ENCODE measurements around the gene TTC3.
A peak's percentile ranks its signal among the peaks of the same experiment; 100 is the strongest.
"Not testable (repeated sequence)": the region's sequence is repeated elsewhere in the genome, so short reads cannot be mapped to it uniquely, and the experiment has no call there.

TTC3 gene

DNA sequence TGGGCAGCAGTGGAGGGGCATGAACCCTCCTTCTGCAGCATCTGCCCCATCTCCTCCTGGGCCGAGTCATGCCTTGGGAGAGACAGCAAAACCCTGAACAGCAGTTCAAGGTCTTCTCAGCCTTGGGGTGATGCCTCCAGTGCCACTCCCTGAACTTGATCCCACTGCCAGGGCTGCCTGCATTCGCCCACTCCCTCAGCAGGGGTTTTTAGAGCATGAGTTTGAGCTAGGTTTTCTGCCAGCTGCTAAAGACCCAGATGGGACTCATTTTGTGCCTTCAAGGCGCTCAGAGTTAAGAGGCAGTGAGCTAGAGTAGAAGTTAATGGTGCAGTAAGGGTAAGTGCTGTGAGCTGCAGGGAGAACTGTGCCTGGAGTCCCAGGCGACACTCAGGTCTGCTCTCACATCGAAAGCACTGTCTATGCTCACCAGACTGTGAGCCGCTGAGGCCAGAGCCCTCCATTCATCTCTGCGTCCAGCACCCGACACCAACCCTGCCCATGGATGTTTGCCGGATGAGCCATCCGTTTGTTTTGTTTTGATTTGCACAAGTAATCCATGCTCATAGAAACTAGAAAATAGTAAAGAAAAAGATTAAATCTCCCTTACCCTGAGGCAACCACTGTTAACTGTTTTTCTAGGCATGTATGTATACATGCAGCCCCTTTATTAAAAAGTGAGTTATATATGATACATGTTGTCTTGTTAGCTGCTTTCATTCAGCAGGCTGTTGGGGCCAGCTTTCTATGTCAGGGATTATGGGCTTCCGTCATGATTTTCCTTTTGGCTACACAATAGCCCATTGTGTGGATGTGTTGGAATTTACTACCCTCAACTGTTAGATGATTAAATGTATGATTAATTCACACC is 126.2 kb downstream of the TTC3 start:
- no peak for DNase-seq

DNA sequence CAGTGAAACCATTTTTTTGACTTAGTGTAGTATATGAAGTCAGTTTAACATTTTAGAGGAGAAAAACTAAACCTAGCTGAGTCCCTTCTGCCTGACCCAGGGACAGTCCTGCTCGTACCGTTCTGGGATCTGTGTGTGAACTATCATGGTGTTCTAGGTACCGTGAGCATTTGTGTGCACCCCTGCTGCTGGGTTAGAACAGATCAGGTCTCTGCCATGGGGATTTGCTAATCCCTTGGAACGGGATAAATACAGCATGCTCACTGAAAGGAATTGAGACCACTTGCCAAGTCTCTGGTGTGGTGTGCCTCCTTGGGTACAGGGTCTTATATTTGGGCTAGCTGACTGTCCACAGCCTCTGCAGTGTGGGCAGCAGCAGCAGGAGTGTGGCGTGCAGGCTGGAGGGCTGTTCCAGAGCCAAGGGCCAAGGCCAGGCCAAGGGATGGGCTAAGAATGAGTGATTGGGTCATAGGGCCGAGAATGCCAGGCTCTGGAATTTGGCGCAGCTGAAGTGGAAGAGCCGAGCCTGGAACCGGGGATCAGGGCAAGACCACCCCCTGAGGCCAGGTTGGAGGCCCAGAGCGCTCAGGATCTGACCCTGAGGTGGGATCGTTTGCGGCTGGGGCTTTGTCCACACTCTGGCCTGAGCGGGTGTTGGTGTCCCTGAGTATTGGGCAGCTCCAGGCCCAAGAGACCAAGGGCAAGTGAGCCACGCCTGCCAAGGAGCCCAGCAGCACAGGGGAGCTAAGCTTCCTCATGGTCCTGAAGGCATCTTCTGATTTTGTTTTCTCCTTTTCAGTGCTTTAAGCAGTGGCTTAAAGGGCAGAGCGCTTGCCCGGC is 127.8 kb downstream of the TTC3 start:
- DNase-seq, result no peak

DNA sequence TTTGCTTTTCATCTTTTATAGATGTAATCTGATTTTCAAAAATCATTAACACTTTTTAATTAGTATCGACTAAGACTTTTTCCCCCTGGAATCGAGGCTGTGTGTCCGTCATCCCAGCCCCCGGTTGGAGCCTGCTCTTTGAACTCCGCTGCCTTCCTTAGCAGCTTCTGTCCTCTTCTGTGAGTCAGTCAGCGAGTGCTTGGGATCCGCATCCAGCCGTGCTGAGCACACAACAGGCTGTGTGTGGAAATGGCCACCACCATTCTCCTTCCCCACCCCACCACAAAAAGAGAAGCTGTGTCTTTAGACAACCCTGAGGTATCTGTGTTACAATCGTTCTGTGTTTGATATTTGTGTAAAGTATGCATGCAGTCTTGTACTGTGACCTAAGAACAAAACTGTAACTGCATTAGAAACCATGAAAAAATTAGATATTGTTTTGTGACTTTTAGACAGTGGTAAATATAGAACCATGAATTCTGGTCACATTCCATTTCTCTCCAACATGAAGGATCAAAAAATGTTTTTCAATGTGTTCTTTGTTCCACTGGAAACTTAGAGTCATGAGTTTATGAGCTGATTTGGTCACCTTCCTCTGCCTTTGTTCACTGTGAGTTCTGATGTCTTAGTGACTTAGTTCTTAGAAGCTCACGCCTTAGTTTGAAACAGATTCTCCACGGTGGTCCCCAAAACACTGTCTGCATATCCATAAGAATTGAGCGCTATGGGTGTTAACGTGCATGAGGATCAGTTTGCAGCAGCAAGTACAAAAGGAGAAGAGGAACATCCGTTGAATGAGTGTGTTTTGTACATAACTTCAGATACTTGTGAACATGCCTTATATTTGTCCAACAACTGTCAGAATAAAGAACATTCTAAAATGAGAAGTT is 129.4 kb downstream of the TTC3 start:
- DNase-seq, result no peak

DNA sequence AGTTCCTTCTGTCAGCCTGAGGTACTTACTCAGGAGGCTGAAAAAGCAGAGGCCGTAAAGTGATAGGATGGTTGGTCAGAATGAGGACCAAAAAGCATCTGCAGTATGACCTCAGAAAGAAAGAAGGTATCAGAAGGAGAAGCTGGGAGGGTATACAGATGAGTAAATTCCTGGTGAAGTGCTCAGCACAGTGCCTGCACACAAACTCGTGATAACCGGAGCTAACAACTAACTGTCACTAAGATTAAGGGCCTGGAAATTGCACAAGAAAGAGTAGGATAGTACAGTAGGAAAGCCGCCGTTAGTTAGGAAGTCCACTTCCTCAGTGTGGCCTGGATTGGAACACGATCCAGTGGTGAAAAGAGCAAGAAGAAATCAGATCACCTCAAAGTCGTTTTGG is 131.5 kb downstream of the TTC3 start:
- DNase-seq, result no peak

DNA sequence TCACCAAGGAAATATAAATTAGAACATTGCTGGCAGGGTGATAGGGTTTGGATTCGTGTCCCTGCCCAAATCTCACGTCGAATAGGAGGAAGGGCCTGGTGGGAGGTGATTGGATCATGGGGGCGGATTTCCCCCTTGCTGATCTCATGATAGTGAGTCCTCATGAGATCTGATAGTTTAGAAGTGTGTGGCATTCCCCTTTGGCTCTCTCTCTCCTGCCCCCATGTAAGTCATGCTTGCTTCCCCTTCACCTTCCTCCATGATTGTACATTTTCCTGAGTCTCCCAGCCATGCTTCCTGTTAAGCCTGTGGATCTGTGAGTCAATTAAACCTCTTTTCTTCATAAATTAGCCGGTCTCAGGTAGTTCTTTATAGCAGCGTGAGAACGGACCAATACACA is 133.4 kb downstream of the TTC3 start:
- DNase-seq, result peak in 1 of 2 donors; percentile 24

DNA sequence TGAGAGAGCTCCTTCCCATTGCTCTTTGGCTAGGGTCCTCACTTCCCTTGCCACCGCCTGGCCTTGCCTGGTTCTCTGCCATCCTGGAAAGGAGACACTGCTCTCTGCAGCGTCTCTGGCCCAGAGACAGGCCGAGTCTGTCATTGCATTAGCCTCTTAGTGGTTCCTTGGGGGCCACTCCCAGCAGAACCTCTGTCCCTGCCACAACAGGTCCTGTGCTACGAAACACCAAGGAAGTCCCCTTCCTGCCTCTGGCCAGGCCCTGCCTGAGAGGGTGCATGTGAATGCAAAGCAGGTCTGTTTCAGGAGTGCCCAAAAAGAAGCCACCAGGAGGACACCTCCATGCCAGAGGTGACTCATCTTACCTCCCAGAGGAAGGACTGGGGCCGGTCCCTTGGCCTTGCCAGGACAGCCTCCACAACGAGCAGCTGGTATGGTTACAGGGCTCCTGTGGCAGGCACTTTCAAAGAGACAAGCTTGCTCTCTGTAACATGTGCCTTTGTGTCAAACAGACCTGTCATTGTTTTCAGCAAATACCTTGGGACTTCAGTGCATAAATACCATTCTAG is 134.5 kb downstream of the TTC3 start:
- DNase-seq, result peak; percentile 5 to 24

DNA sequence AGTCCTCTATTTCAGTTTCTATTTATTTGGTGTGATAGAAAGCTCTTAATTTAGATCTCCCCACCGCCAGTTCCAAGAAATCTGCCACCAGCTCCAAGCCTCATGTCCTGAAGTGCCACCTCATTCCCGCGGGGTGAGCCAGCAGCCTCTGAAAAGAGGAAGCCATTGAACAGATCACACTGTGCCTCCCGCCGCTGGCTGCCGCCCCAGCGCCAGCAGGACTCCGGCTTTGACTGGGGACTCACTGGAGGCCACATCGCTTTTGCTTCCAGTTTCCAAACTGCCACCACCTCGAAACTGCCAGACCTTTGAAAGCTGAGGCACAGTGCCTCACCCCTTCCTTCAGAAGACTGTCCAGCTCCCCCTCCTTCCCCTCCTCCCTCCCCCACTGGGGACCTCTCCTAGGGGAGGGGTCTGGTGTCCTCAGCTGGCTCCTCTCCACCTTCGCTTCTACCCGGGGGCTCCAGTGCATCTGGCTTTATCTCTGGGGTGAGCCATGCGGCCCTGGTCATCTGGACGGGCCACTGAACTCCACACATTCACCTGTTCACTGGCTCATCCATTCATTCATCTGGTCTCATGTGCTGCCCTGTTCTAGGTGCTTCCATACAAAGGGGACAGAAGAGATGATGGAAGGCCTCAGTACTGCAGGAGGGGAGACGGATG is 135.1 kb downstream of the TTC3 start:
- peak; percentile 89 to 90 for DNase-seq

DNA sequence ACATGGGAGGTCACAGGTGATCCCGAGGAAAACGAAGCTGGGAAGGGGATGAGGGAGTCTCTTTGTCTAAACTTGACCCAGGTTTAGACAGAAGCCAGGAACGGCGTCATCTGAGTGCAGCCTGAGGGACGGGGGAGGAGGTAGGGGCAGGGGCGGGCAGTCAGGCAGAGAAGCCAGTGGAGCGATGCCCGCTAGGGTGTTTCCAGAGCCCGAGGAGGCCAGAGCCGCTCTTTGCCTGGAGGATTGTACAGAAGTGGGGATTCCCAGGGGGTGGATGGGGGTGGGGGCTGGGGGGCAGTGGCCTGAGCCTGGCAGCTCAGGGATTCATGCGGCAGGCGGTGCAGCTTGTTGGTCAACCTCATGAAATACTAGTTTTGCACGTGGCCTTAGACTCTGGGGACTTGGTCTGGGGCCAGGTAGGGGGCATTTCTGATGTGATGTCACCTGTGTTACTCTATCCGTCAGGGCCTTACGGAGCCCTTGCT is 135.7 kb downstream of the TTC3 start:
- no peak for DNase-seq

DNA sequence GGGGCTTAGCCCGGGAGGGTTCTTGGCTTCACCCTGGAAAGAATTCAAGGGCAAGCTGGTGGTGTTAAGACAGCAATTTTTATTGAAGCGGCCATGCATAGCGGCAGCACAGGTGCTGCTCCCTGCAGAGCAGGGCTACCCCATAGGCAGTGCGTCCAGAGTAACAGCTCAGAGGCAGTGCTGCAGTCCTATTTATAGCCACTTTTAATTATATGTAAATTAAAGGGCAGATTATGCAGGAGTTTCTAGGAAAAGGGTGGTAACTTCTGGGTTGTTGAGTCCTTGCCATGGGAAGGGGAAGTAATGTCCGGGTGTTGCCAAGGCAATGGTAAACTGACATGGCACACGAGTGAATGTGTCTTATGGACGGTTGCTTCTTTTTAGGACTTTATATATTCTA is 137.1 kb downstream of the TTC3 start:
- peak; percentile 67 to 80 for DNase-seq

DNA sequence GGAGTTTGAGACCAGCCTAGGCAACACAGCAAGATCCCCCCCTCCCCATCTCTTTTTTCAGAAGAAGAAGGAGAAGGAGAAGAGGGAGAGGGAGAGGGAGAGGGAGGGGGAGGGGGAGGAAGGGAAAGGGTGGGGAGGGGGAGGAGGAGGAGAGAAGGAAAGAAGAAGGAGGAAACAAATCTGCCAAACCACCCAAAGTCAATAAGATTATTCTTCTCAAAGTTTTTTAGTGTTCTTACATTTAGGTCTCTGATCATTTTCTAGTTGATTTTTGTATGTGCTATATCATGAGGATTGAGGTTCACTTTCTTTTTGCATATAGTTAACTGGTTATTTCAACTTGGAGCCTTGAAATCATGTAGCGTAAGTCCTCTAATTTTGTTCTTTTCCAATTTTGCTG is 137.7 kb downstream of the TTC3 start:
- DNase-seq, result no peak

DNA sequence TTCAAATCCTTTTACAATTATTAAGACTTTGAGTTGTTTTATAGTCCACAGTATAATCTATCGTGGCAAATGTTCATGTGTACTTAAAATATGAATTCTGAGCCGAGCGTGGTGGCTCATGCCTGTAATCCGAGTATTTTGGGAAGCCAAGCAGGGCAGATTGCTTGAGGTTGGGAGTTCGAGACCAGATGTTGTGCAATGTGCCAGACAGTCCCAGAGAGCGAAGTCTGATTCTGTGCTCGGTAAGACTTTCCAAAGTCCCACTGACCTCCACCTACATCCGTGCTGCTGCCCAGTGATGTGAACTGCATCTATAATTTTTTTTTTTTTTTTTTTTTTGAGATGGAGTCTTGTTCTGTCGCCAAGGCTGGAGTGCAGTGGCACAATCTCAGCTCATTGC is 141.9 kb downstream of the TTC3 start:
- no peak for DNase-seq

DNA sequence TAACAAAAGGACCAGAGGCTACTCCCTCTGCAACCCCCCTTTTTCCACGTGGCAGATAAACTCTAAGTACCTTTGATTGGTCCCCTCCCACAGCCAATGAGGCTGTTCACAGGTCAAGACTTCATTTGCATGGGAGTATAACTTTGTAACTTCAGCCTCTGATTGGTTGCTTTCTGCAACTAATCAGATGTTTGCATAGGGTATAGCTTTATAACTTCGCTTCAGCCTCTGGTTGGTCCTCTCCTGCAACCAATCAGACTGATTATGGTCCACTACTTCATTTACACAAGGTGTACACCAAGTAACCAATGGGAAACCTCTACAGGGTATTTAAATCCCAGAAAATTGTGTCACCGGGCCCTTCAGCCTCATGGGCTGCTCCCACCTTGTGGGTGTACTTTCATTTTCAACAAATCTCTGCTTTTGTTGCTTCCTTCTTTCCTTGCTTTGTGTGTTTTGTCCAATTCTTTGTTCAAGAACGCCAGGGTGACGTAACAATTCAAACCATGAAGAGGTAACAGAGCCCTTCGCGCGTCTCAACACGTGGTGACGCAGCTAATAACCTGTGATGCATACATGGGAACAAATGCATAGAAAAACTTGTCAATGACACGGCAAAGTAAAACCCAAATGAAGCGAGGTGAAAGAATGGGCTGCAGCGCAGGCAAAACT is 146.8 kb downstream of the TTC3 start:
- no peak for DNase-seq

DNA sequence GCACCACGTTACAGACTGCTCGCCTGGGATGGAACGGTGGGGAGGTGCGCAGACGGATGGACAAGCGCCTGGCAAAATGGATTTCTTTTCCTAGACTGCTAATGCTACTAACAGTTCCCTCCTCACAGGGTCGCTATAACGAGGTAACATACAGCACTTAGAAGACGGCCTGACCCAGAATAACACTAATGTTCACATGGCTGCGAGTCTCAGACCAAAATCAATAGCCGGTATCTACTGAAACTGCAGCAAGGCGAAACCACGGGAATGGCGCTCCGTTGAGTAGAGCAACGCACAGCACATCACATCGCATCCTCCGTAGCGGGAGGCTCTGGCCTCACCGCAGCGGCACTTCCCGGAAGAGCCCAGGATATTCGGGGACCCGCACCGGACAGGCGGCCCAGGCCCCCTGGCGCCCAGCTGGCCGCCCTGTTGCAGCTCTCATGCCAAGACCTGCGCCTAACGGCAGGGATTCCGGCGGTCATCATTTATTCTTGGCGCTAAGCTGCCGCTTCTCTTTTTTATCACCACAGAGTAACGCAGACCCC is 147.5 kb downstream of the TTC3 start:
- DNase-seq, result peak; percentile 17 to 20

DNA sequence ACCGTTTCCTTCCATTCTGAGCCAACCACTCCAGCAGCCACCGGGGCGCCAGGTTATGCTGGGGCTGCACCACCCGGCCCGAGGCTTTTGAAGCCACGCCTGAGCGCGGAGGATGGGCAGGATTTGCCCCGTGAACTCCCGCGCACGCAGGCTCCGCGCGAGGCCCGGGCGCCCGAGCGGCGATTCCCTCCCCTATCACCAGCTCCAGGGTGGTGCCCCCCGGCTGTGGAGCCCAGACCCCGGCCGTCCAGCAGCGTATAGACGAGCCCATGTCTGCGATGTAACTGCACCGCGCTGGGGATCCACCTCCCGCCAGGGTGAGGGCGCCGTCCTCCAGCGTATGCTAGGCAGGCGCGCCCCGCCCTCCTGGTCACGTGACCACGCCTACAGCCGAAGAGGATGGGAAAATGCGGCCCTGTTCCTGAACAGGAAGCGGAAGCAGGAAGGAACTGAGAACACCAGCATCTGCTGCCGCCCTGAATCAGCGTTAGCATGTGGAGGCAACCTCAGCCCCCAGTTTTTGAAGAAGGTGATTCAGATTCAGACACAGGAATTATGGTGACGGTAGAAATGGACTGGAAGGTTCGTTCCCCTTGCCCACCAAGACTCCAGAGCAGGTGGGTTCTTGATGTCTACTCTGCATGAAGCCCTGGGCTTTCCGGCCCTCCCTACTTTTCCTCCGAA is 148.1 kb downstream of the TTC3 start:
- peak; percentile 95 to 97 for DNase-seq

DNA sequence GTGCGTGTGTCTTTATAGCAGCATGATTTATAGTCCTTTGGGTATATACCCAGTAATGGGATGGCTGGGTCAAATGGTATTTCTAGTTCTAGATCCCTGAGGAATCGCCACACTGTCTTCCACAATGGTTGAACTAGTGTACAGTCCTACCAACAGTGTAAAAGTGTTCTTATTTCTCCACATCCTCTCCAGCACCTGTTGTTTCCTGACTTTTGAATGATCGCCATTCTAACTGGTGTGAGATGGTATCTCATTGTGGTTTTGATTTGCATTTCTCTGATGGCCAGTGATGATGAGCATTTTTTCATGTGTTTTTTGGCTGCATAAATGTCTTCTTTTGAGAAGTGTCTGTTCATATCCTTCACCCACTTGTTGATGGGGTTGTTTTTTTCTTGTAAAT is 149.2 kb downstream of the TTC3 start:
- DNase-seq, result not testable (repeated sequence)

DNA sequence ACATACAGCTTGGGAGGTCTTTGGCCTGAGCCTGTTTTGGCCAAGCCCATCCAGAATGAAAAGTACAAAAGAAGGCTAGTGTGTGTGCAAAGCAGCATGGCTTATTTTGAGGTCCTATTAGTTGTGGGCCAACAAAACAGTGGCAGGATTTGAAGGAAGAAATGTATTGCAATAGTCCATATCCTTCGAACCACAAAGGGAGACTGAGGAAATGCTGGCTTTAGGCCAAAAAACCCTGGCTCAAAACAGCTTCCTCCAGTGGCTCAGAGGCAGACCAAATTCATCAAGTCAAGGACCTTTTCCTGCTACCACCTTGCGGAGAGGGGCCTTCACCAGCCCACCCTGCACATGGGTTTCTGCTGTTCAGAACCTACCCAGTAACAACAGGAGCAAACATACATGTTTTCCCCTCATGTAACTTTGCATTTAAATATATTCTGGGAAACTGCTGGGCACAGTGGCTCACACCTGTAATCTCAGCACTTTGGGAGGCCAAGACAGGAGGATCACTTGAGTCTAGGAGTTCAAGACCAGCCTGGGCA is 150.8 kb downstream of the TTC3 start:
- no peak for DNase-seq

DNA sequence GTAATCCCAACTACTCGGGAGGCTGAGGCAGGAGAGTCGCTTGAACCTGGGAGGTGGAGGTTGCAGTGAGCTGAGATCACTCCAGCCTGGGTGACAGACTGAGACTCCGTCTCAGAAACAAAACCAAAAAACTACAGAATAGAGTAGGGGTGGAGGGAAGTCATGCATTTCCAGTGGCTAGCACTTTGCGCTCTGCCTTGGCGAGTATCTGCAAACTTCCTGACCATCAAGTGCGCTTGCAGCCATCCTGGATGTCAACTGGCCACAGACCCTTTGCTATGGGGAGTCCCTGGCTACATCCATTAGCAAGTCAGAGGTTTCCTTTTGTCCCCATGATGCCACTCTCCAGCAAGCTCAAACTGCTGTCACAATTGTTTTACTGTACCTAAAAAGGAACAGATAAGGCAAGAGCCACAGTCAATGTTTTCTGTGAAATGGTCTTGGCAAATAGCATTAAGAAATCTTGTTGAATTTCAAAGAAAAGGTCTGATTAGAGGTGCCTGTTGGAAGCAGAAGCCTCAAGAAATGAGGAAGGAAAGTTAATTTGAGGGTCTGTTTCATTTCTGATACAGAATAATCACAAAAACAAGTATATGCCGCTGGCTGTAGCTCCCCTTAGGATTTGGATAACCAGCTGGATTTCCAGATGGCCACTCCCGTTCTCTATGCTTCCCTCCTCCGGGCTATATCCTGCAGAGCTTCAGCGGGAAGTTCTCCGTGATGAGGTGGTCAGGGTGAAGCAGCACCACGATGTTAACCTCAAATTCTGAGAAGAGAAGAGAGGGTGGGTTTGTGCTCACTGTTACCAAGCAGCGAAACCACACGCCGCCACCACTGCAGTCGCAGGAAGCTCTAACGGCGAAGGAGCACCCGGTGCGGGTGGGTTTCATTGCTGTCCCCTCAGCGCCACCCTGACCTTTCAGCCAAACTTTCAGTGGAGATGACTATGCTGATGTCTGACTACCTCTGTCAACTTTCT is 152.1 kb downstream of the TTC3 start:
- DNase-seq, result no peak

All from inflammatory macrophage (primary cell).